Measurements from ENCODE around the gene TNFAIP2.

TNFAIP2 gene

DNA sequence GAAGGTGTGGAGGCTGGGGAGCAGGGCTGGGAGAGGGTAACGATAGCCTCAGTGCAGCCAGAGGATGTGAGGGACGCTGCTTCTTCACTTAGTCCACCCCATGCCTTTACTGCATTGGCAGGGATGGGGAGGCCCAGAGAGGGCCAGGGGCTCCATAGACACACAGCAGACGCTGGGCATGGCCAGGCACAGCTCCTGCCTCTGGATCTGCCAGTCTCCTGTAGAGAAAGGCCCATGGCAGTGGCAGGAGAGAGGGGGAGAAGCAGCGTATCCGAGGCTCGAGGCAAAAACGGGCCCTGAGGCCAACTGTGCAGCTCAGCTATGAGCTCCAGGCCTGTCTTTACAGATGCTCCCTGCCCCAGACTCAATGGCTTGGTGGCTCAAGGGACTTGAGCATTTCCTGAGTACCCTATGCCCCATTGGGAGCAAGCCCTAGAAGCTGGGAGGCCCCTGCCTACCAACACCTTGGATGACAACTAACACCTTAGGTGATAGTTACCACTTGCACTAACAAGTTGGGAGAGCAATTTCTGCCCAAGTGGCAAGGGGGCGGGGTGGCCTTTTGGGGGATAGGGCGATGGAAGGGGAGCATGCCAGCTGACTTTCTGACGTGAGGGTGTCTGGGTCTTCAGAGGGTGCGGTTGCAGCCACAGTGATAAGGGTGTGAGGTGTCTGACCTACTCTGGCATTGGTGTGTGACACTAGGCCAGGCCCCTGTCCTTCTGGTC, 44.2 kb upstream of the TNFAIP2 start:
- Histone ChIP-seq H3K36me3 (ENCODE audit: low read depth) (no peaks in the 10 kb centered on the region), H3K4me1 (ENCODE audit: insufficient read depth, poor library complexity, severe bottlenecking) (peaks cover 5% of the 10 kb centered on the region), H3K27ac (ENCODE audit: poor library complexity, severe bottlenecking) (no peak overlapping the region), H3K9me3 (ENCODE audit: severe bottlenecking) (no peaks in the 10 kb centered on the region), H3K27me3 (ENCODE audit: insufficient read depth, poor library complexity, severe bottlenecking) (peaks cover 3% of the 10 kb centered on the region), H3K4me3 (ENCODE audit: severe bottlenecking) (no peak overlapping the region)
- DNase-seq (ENCODE audit: low spot score) (peak; percentile 51), ATAC-seq (ENCODE audit: low read depth) (no peak)
- TF ChIP-seq, protein P1, sequence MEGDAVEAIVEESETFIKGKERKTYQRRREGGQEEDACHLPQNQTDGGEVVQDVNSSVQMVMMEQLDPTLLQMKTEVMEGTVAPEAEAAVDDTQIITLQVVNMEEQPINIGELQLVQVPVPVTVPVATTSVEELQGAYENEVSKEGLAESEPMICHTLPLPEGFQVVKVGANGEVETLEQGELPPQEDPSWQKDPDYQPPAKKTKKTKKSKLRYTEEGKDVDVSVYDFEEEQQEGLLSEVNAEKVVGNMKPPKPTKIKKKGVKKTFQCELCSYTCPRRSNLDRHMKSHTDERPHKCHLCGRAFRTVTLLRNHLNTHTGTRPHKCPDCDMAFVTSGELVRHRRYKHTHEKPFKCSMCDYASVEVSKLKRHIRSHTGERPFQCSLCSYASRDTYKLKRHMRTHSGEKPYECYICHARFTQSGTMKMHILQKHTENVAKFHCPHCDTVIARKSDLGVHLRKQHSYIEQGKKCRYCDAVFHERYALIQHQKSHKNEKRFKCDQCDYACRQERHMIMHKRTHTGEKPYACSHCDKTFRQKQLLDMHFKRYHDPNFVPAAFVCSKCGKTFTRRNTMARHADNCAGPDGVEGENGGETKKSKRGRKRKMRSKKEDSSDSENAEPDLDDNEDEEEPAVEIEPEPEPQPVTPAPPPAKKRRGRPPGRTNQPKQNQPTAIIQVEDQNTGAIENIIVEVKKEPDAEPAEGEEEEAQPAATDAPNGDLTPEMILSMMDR (IDR thresholded peaks at IDR 0.05; ENCODE audit: poor library complexity, severe bottlenecking): no peak

DNA sequence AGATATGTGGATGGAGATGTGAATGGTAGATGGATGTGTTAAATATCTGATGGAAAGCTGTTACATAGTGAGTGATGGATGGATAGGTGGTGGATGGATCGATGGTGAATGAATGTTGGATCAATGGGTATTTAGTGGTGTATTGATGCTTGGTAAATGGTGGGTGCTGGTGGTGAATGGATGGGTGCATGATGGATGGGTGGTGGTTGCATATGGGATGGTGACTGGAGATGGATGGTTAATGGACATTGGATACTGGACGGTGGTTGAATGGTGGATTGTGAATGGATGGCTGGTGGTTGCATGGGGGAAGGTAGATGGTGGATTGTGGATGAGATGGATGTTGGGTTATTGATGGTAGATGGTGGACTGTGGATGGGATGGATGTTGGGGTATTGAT, 41.3 kb upstream of the TNFAIP2 start:
- Histone ChIP-seq H3K27me3 (ENCODE audit: insufficient read depth, poor library complexity, severe bottlenecking) (peaks cover 11% of the 10 kb centered on the region), H3K9me3 (ENCODE audit: severe bottlenecking) (no peaks in the 10 kb centered on the region), H3K4me3 (ENCODE audit: severe bottlenecking) (no peak overlapping the region), H3K4me1 (ENCODE audit: insufficient read depth, poor library complexity, severe bottlenecking) (no peaks in the 10 kb centered on the region), H3K27ac (ENCODE audit: poor library complexity, severe bottlenecking) (no peak overlapping the region), H3K36me3 (ENCODE audit: low read depth) (no peaks in the 10 kb centered on the region)
- TF ChIP-seq, protein P1 (IDR thresholded peaks at IDR 0.05; ENCODE audit: poor library complexity, severe bottlenecking): no peak
- ATAC-seq (ENCODE audit: low read depth): no peak
- no peak for DNase-seq (ENCODE audit: low spot score)

DNA sequence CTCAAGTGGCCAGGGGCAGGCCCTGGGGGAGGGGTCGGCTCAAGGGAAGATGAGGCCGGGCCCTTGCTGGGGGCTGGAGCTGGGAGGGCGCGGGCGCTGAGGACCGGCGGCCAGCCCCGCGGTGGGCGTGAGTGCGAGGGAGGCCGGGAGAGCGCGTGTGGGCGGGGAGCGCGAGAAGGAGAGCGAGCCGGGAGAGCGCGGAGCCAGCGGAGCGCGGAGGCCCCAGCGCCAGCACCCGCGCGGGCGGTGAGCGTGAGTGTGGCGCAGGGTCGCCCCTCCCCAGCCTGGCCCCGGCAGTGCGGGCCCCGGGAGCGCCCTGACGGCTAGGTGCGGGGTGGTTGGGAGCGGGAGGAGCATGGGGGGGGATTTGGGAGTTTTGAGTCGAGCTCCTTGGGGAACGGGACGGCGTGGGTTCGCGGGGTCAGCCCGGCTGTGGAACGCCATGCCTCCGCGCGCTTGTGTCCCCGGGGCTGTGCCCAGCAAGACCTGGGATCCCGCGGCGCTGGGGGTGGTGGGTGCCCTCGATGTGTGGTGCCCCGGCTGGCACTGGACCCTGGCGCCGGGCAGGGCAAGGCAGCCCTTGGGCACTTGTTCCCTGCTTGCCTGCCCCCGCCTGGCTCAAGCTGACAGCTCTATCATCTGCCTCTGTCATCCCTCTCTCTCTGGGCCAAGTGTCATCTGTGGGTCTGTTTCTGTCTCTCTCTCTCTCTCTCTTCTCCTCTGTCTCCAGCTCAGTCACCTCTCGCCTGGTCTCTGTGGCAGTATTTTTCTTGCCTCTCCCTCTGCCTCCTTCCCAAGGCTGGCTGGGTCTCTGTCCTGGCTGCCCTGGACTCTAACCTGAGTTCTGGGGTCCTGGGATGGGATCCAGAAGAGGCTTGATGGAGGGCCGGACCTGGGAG, 39.0 kb upstream of the TNFAIP2 start, which contains the start of gene LBHD2:
LBHD2 (plus strand) TSS at position 190 of the 899 bp plus-strand sequence. CDS start 1,803 bp downstream, outside the sequence.
- H3K27ac ChIP-seq (ENCODE audit: poor library complexity, severe bottlenecking): no peak within 1 kb of the TSS
- TF ChIP-seq, protein P1 (IDR thresholded peaks at IDR 0.05; ENCODE audit: poor library complexity, severe bottlenecking): no peak
- no peak for ATAC-seq (ENCODE audit: low read depth)
- no peaks in the 10 kb centered on the region for H3K4me1 ChIP-seq (ENCODE audit: insufficient read depth, poor library complexity, severe bottlenecking)
- H3K36me3 ChIP-seq (ENCODE audit: low read depth): no peaks in the 10 kb centered on the region
- H3K9me3 ChIP-seq (ENCODE audit: severe bottlenecking): no peaks in the 10 kb centered on the region
- DNase-seq (ENCODE audit: low spot score): no peak
- H3K27me3 ChIP-seq (ENCODE audit: insufficient read depth, poor library complexity, severe bottlenecking): peaks cover 11% of the 10 kb centered on the region
- no peak within 1 kb of the TSS for H3K4me3 ChIP-seq (ENCODE audit: severe bottlenecking)

DNA sequence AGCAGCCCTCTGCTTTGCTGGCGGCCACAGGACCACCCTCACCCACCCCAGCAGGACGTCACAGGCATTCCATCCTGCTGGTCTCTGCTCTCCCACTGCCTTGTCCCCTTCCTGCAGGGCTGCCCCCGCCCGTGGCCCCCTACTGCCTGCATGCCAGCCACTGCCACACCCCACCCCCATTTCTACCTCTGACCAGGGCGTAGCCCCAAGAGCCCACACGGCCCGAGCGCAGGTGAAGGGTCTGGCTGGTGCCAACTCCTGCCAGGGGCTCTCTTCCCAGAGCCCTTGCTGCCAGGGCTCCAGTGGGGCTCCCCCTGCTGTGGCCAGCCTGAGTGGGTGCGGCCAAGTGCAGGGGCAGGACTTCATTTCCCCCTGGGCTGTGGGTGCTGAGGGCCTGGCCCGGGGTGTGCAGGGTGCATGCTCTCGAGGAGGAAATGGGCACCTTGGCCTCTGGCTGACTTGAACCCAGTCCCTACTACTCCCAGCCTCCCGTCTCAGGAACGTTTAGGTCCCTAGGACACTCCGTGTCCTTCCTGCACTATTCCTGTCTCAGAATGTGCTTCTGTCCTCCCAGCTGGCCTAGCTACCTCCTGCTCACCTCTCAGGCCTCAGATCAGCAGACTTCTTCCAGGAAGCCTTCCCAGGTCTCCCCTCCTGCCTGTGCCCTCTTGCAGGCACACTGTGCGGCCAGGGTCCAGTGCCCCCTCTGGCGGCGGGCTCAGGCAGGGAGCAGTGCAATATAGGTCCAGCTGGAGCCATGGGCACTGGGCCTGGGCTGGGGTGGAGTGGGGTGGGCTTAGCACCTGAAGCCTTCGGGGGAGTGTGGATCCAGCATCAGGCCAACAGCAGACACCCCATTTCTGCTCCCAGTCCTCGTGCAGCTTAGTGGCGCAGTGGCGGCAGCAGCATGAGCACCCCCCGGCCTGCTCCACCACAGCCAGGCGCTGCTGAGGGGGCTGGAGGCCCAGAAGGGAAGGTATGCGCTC, 37.9 kb upstream of the TNFAIP2 start:
- H3K27ac ChIP-seq (ENCODE audit: poor library complexity, severe bottlenecking): no peak overlapping the region
- no peak for ATAC-seq (ENCODE audit: low read depth)
- no peaks in the 10 kb centered on the region for H3K9me3 ChIP-seq (ENCODE audit: severe bottlenecking)
- H3K4me1 ChIP-seq (ENCODE audit: insufficient read depth, poor library complexity, severe bottlenecking): no peaks in the 10 kb centered on the region
- H3K36me3 ChIP-seq (ENCODE audit: low read depth): no peaks in the 10 kb centered on the region
- H3K27me3 ChIP-seq (ENCODE audit: insufficient read depth, poor library complexity, severe bottlenecking): peaks cover 11% of the 10 kb centered on the region
- TF ChIP-seq, protein P1 (IDR thresholded peaks at IDR 0.05; ENCODE audit: poor library complexity, severe bottlenecking): peak; percentile 25
- H3K4me3 ChIP-seq (ENCODE audit: severe bottlenecking): no peak overlapping the region
- DNase-seq (ENCODE audit: low spot score): no peak
